ENCODE results near the gene SCNM1. TPM values are rescaled to one million over a fixed set of nuclear protein-coding genes. Genes with fewer than 3 reads are reported as not detected.

SCNM1 gene
- polyA plus RNA-seq, 1 donor from 2014 or later = 106 TPM

DNA sequence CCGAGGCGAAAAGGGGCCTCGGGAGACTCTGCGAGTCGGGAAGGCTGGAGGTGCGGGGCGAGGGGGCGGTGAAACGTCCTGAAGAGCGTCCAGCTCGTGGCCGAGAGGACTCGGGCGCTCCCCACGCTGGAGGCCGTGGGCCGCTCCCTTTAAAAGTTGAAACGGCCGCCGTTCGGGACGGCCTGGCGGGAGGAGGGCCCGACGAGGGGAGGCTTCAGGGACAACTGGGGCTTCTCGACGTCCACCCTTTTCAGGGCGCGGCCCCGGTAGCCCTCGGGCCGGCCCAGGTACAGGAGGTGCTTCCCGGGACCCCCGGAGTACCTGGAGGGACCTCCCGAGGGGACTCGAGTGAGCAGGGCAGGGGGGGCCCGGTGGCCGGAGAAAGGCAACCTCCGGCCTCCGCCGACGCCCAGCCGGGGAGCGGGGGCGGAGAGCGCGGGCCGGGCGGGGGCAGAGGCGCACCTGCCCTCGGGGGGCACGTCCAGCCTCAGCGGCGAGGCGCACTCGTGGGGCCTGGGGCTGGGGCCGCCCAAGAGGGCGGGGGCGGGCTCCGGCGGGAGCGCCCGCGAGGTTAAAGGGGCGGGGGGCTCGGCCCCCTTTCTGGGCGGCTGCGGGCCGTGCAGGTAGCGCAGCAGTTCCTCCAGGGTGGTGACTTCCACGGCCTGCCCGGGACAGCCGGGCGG lies 33.5 kb upstream of the SCNM1 start:
- H2AFZ ChIP-seq (ENCODE audit: low read depth, low read length) = no peak overlapping the region
- H3K9me2 ChIP-seq (ENCODE audit: insufficient read depth, low read length) = no peaks in the 10 kb centered on the region
- no peaks in the 10 kb centered on the region for H3K79me2 ChIP-seq (replicated peaks; ENCODE audit: insufficient read depth, low read length)
- no peak overlapping the region for H3K27ac ChIP-seq (ENCODE audit: low read length)
- no peaks in the 10 kb centered on the region for H3F3A ChIP-seq (ENCODE audit: insufficient read depth, low read length, poor library complexity, severe bottlenecking)
- H3K36me3 ChIP-seq (ENCODE audit: insufficient read depth, low read length) = peaks cover 6% of the 10 kb centered on the region
- H3K4me3 ChIP-seq (ENCODE audit: low read length) = no peak overlapping the region
- TF ChIP-seq EP300 (conservative IDR thresholded peaks at IDR 0.05; ENCODE audit: poor library complexity, severe bottlenecking) (no peak), POLR2AphosphoS5 (IDR thresholded peaks at IDR 0.05) (no peak), EZH2 (IDR thresholded peaks at IDR 0.05; ENCODE audit: borderline replicate concordance, insufficient read depth, low read length, poor library complexity, severe bottlenecking) (no peak), SMC3 (conservative IDR thresholded peaks at IDR 0.05; ENCODE audit: poor library complexity) (no peak), TAF1 (IDR thresholded peaks at IDR 0.05; ENCODE audit: low read depth) (no peak), RAD21 (conservative IDR thresholded peaks at IDR 0.05) (no peak), MXI1 (conservative IDR thresholded peaks at IDR 0.05; ENCODE audit: poor library complexity, severe bottlenecking) (no peak)
- TF ChIP-seq, protein P1, sequence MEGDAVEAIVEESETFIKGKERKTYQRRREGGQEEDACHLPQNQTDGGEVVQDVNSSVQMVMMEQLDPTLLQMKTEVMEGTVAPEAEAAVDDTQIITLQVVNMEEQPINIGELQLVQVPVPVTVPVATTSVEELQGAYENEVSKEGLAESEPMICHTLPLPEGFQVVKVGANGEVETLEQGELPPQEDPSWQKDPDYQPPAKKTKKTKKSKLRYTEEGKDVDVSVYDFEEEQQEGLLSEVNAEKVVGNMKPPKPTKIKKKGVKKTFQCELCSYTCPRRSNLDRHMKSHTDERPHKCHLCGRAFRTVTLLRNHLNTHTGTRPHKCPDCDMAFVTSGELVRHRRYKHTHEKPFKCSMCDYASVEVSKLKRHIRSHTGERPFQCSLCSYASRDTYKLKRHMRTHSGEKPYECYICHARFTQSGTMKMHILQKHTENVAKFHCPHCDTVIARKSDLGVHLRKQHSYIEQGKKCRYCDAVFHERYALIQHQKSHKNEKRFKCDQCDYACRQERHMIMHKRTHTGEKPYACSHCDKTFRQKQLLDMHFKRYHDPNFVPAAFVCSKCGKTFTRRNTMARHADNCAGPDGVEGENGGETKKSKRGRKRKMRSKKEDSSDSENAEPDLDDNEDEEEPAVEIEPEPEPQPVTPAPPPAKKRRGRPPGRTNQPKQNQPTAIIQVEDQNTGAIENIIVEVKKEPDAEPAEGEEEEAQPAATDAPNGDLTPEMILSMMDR (IDR thresholded peaks at IDR 0.05; ENCODE audit: poor library complexity, severe bottlenecking) = no peak
- TF ChIP-seq, protein P2, sequence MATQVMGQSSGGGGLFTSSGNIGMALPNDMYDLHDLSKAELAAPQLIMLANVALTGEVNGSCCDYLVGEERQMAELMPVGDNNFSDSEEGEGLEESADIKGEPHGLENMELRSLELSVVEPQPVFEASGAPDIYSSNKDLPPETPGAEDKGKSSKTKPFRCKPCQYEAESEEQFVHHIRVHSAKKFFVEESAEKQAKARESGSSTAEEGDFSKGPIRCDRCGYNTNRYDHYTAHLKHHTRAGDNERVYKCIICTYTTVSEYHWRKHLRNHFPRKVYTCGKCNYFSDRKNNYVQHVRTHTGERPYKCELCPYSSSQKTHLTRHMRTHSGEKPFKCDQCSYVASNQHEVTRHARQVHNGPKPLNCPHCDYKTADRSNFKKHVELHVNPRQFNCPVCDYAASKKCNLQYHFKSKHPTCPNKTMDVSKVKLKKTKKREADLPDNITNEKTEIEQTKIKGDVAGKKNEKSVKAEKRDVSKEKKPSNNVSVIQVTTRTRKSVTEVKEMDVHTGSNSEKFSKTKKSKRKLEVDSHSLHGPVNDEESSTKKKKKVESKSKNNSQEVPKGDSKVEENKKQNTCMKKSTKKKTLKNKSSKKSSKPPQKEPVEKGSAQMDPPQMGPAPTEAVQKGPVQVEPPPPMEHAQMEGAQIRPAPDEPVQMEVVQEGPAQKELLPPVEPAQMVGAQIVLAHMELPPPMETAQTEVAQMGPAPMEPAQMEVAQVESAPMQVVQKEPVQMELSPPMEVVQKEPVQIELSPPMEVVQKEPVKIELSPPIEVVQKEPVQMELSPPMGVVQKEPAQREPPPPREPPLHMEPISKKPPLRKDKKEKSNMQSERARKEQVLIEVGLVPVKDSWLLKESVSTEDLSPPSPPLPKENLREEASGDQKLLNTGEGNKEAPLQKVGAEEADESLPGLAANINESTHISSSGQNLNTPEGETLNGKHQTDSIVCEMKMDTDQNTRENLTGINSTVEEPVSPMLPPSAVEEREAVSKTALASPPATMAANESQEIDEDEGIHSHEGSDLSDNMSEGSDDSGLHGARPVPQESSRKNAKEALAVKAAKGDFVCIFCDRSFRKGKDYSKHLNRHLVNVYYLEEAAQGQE (IDR thresholded peaks at IDR 0.05; ENCODE audit: borderline replicate concordance) = no peak
- H3K27me3 ChIP-seq (ENCODE audit: insufficient read depth, low read depth, low read length) = no peaks in the 10 kb centered on the region
- H3K4me2 ChIP-seq (ENCODE audit: low read length) = no peak overlapping the region
- H3K9ac ChIP-seq (ENCODE audit: low read length) = no peak overlapping the region
- no peaks in the 10 kb centered on the region for H3K9me3 ChIP-seq (ENCODE audit: low read length)
- H4K20me1 ChIP-seq (ENCODE audit: insufficient read depth) = no peaks in the 10 kb centered on the region

DNA sequence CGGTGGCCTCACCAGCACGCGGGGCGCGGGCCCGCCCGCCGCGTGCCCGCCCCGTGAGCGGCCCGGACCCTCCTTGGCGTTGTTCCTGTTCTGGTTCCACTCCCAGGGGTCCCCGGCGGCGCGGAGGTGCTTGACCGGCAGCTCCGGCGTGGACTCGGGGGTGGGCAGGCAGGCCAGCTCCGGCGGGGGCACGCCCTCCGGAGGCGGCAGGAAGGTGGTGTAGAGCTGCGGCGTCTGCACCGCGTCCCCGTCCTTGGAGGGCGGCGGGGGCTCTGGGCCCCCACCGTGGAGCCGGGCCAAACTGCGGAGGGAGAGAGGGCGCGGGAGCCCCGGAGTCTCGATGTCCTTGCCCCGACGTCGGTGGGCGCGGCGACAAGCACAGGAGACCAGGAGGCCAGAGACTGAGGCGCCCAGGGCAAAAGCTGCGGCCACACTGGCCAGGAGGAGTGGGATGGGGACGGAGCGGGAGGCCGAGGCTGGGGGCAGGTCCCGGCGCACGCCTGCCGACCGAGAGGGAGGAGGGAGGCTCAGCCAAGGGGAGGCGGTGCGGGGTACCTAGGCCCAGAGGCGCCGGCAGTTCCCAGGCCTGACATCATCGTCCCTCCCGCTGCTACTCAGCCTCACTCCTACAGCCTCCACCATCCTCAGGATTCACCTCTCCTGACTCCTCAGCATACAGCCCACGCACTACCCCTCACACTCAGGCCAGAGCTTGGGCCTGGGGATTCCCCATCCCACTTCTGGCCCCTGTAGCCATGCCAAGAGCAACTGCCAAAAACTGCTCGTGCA lies 32.7 kb upstream of the SCNM1 start:
- no peaks in the 10 kb centered on the region for H3K79me2 ChIP-seq (replicated peaks; ENCODE audit: insufficient read depth, low read length)
- H2AFZ ChIP-seq (ENCODE audit: low read depth, low read length) = no peak overlapping the region
- H3K4me2 ChIP-seq (ENCODE audit: low read length) = no peak overlapping the region
- no peaks in the 10 kb centered on the region for H3F3A ChIP-seq (ENCODE audit: insufficient read depth, low read length, poor library complexity, severe bottlenecking)
- H3K9me2 ChIP-seq (ENCODE audit: insufficient read depth, low read length) = no peaks in the 10 kb centered on the region
- TF ChIP-seq MXI1 (conservative IDR thresholded peaks at IDR 0.05; ENCODE audit: poor library complexity, severe bottlenecking) (no peak), RAD21 (conservative IDR thresholded peaks at IDR 0.05) (no peak), EP300 (conservative IDR thresholded peaks at IDR 0.05; ENCODE audit: poor library complexity, severe bottlenecking) (no peak), POLR2AphosphoS5 (IDR thresholded peaks at IDR 0.05) (no peak), EZH2 (IDR thresholded peaks at IDR 0.05; ENCODE audit: borderline replicate concordance, insufficient read depth, low read length, poor library complexity, severe bottlenecking) (no peak), SMC3 (conservative IDR thresholded peaks at IDR 0.05; ENCODE audit: poor library complexity) (no peak), TAF1 (IDR thresholded peaks at IDR 0.05; ENCODE audit: low read depth) (no peak)
- TF ChIP-seq, protein P1 (IDR thresholded peaks at IDR 0.05; ENCODE audit: poor library complexity, severe bottlenecking) = no peak
- TF ChIP-seq, protein P2 (IDR thresholded peaks at IDR 0.05; ENCODE audit: borderline replicate concordance) = no peak
- no peak overlapping the region for H3K9ac ChIP-seq (ENCODE audit: low read length)
- H3K36me3 ChIP-seq (ENCODE audit: insufficient read depth, low read length) = peaks cover 6% of the 10 kb centered on the region
- no peaks in the 10 kb centered on the region for H3K27me3 ChIP-seq (ENCODE audit: insufficient read depth, low read depth, low read length)
- no peaks in the 10 kb centered on the region for H3K9me3 ChIP-seq (ENCODE audit: low read length)
- H3K27ac ChIP-seq (ENCODE audit: low read length) = no peak overlapping the region
- H4K20me1 ChIP-seq (ENCODE audit: insufficient read depth) = no peaks in the 10 kb centered on the region
- H3K4me3 ChIP-seq (ENCODE audit: low read length) = no peak overlapping the region

Data from neural cell (in vitro differentiated cells).